Progenitor cell of endocrine pancreas (in vitro differentiated cells): ENCODE measurements around the gene CNBD2. TPM values are rescaled to one million over a fixed set of nuclear protein-coding genes. Genes with fewer than 3 reads are reported as not detected.
"Not testable (repeated sequence)": the region's sequence is repeated elsewhere in the genome, so short reads cannot be mapped to it uniquely, and the experiment has no call there.

Experiments
- DNase-seq: peaks from one replicate; pipeline ENCODE4 v3.0.0; 2021; ENCODE audit warnings: low spot score; ENCODE audit not compliant: unreplicated experiment
- H3K27ac Mint-ChIP-seq: 2 replicates; pipeline ENCODE4 v1.8.0; 2021; ENCODE audit warnings: mild to moderate bottlenecking, moderate library complexity, mixed read lengths
- H3K27me3 Mint-ChIP-seq: 2 replicates; pipeline ENCODE4 v1.8.0; 2021; ENCODE audit warnings: mixed read lengths
- H3K36me3 Mint-ChIP-seq: 2 replicates; pipeline ENCODE4 v1.8.0; 2022; ENCODE audit warnings: mixed read lengths; ENCODE audit not compliant: insufficient read depth
- H3K4me1 Mint-ChIP-seq: 2 replicates; pipeline ENCODE4 v1.8.0; 2021; ENCODE audit warnings: low read depth, mixed read lengths
- H3K4me3 Mint-ChIP-seq: 2 replicates; pipeline ENCODE4 v1.8.0; 2021; ENCODE audit warnings: low read depth, mild to moderate bottlenecking, moderate library complexity, mixed read lengths
- H3K9me3 Mint-ChIP-seq: 2 replicates; pipeline ENCODE4 v1.8.0; 2021; ENCODE audit warnings: low read depth, mixed read lengths
- CTCF ChIP-seq: fragments of 200-600 bp; sonication (generic); IDR thresholded peaks from one replicate; pipeline ENCODE4 v1.5.0; 2021; ENCODE audit warnings: antibody characterized with exemption, mild to moderate bottlenecking; ENCODE audit not compliant: unreplicated experiment
- total RNA-seq: library from RNA; stranded (reverse); gene quantifications from 2 replicates; pipeline ENCODE4 v1.2.1, GENCODE V29; 2021

CNBD2 gene
- total RNA-seq, 1 donor from 2014 or later, result 3.6 TPM

- no peaks in the 10 kb centered on the region for H3K27me3 Mint-ChIP-seq
- H3K4me3 Mint-ChIP-seq, result peak overlapping the region; percentile 99
- H3K36me3 Mint-ChIP-seq, result peaks cover 1% of the 10 kb centered on the region
- no peak for DNase-seq
- H3K4me1 Mint-ChIP-seq, result peaks cover 10% of the 10 kb centered on the region
- no peak for TF ChIP-seq CTCF
- peak overlapping the region; percentile 98 for H3K27ac Mint-ChIP-seq
- H3K9me3 Mint-ChIP-seq, result no peaks in the 10 kb centered on the region
Observed at GRCh38 chr20:35952480-35953386, 15.7 kb upstream of the CNBD2 start.

GRCh38 chr20:35953387-35954199, 14.8 kb upstream of the CNBD2 start:
- Mint-ChIP-seq H3K27me3 (no peaks in the 10 kb centered on the region), H3K9me3 (no peaks in the 10 kb centered on the region), H3K27ac (peak overlapping the region; percentile 98), H3K4me1 (peaks cover 10% of the 10 kb centered on the region), H3K36me3 (peaks cover 1% of the 10 kb centered on the region), H3K4me3 (peak overlapping the region; percentile 99)
- DNase-seq, result peak; percentile 36
- TF ChIP-seq CTCF, result no peak

- peaks cover 3% of the 10 kb centered on the region for H3K9me3 Mint-ChIP-seq
- TF ChIP-seq CTCF, result peak; percentile 98
- H3K4me1 Mint-ChIP-seq, result peaks cover 10% of the 10 kb centered on the region
- peak within 1 kb of the TSS; percentile 99 for H3K4me3 Mint-ChIP-seq
- no peaks in the 10 kb centered on the region for H3K27me3 Mint-ChIP-seq
- peak within 1 kb of the TSS; percentile 98 for H3K27ac Mint-ChIP-seq
- H3K36me3 Mint-ChIP-seq, result peaks cover 1% of the 10 kb centered on the region
- peak; percentile 93 for DNase-seq
Observed at GRCh38 chr20:35954200-35954906, 14.0 kb upstream of the CNBD2 start, which contains the start of gene SCAND1. SCAND1 (minus strand) TSS chr20:35954502; CDS start chr20:35954284, 218 bp downstream.

- TF ChIP-seq CTCF, result no peak
- Mint-ChIP-seq H3K4me1 (peaks cover 10% of the 10 kb centered on the region), H3K27me3 (no peaks in the 10 kb centered on the region), H3K27ac (peak overlapping the region; percentile 98), H3K9me3 (peaks cover 3% of the 10 kb centered on the region), H3K36me3 (peaks cover 1% of the 10 kb centered on the region), H3K4me3 (peak overlapping the region; percentile 99)
- no peak for DNase-seq
Observed at GRCh38 chr20:35954907-35955251, 13.5 kb upstream of the CNBD2 start.

- Mint-ChIP-seq H3K27me3 (peaks cover 7% of the 10 kb centered on the region), H3K4me3 (no peak overlapping the region)
Observed at GRCh38 chr20:35956616-35957015, 11.8 kb upstream of the CNBD2 start.

GRCh38 chr20:35959291-35959690, 9.1 kb upstream of the CNBD2 start:
- DNase-seq, H3K27ac Mint-ChIP-seq, H3K36me3 Mint-ChIP-seq, H3K27me3 Mint-ChIP-seq, H3K9me3 Mint-ChIP-seq, H3K4me3 Mint-ChIP-seq, H3K4me1 Mint-ChIP-seq: not testable (repeated sequence)

More at GRCh38 chr20:35956616-35957015, 11.8 kb upstream of the CNBD2 start:
- no peak for TF ChIP-seq CTCF
- peaks cover 10% of the 10 kb centered on the region for H3K4me1 Mint-ChIP-seq
- H3K27ac Mint-ChIP-seq, result no peak overlapping the region
- DNase-seq, result no peak
- peaks cover 3% of the 10 kb centered on the region for H3K9me3 Mint-ChIP-seq
- H3K36me3 Mint-ChIP-seq, result peaks cover 1% of the 10 kb centered on the region
